K562 (cell line): Measurements from ENCODE around the gene SZT2. TPM values are rescaled to one million over a fixed set of nuclear protein-coding genes. Genes with fewer than 3 reads are reported as not detected.
A peak's percentile ranks its signal among the peaks of the same experiment; 100 is the strongest.

ENCODE experiments used
- ATAC-seq: fragments of 200-7000 bp; cut with Tn5 transposase; 3 replicates; pipeline ENCODE4 v1.9.1; 2020; ENCODE audit warnings: moderate library complexity
- BruUV-seq: library from RNA; stranded (reverse); fragments of 400-500 nt; replicated peaks from 2 replicates; lab custom pipeline; 2021; lab: Mats Ljungman, UMichigan
- CTCF ChIA-PET: fragments of 300-600 bp; formaldehyde crosslinking; extraction: SDS; loops from one replicate; lab custom pipeline; 2021; ENCODE audit warnings: low intra/inter-chr PET ratio; lab: Yijun Ruan, JAX
- POLR2A ChIA-PET: fragments of 300-600, 350-650 bp; sonication (Branson Sonifier 250); formaldehyde crosslinking; extraction: SDS; loops from one replicate; lab custom pipeline; 2021; ENCODE audit warnings: antibody characterized with exemption, inconsistent platforms; lab: Yijun Ruan, JAX
- DNase-seq, 4 experiments: peaks; one replicate each; pipeline versions ENCODE4 v3.0.0 to v3.0.0-alpha.2; 2011 to 2018; ENCODE audit warnings: low spot score in 3 of 4, mixed read lengths in 3 of 4; ENCODE audit errors: extremely low read depth in 1 of 4
- FAIRE-seq: peaks from 2 replicates; lab custom pipeline; 2011; peaks lifted over from hg19 to GRCh38; lab: Jason Lieb, UNC
- H2AFZ ChIP-seq: 2 replicates; pipeline ENCODE4 v1.6.0; 2011; ENCODE audit warnings: low read depth, low read length, control low read depth, inconsistent platforms
- H3K27ac ChIP-seq: fragments of 200-600 bp; 3 replicates; pipeline ENCODE4 v1.8.0; 2011; ENCODE audit warnings: low read depth, mild to moderate bottlenecking, control low read depth, inconsistent platforms, low read length, moderate library complexity, mixed read lengths; ENCODE audit errors: extremely low read depth
- H3K27me3 ChIP-seq, 2 experiments: fragments of 300-600 bp in 1 of 2; 2 replicates in 1 of 2; 3 replicates in 1 of 2; pipeline versions ENCODE4 v1.6.0 to v1.8.0; 2011; ENCODE audit warnings: inconsistent platforms in 2 of 2, low read length in 2 of 2, mild to moderate bottlenecking in 1 of 2, mixed read lengths in 1 of 2, moderate library complexity in 1 of 2; ENCODE audit not compliant: control insufficient read depth in 2 of 2, insufficient read depth in 2 of 2
- H3K36me3 ChIP-seq: fragments of 300-600 bp; 3 replicates; pipeline ENCODE4 v1.8.0; 2011; ENCODE audit warnings: mild to moderate bottlenecking, low read length, inconsistent platforms; ENCODE audit not compliant: control insufficient read depth, insufficient read depth
- H3K4me1 ChIP-seq, 2 experiments: fragments of 200-600 bp in 1 of 2; replicated peaks in 1 of 2; 2 replicates in 1 of 2; 3 replicates in 1 of 2; pipeline versions ENCODE4 v1.5.1 to v1.8.0; 2011; ENCODE audit warnings: inconsistent platforms in 2 of 2, low read length in 2 of 2, mild to moderate bottlenecking in 1 of 2, mixed read lengths in 1 of 2, moderate library complexity in 1 of 2; ENCODE audit not compliant: control insufficient read depth in 2 of 2, insufficient read depth in 2 of 2
- H3K4me2 ChIP-seq: 2 replicates; pipeline ENCODE4 v1.6.1; 2011; ENCODE audit warnings: low read length, control low read depth, inconsistent platforms, mixed read lengths; ENCODE audit not compliant: insufficient read depth
- H3K4me3 ChIP-seq: fragments of 200-600 bp; sonication (generic), shearing (Covaris generic); 2 replicates; pipeline ENCODE4 v1.5.1; 2016; ENCODE audit warnings: control low read depth, inconsistent platforms
- H3K79me2 ChIP-seq: fragments of 200-600 bp; 3 replicates; pipeline ENCODE4 v1.8.0; 2011; ENCODE audit warnings: low read length, inconsistent platforms; ENCODE audit not compliant: control insufficient read depth, insufficient read depth
- H3K9ac ChIP-seq, 2 experiments: 2 replicates each; pipeline versions ENCODE4 v1.6.0 to v1.6.1; 2011; ENCODE audit warnings: low read depth in 2 of 2, low read length in 2 of 2, control low read depth in 1 of 2, inconsistent platforms in 1 of 2, mild to moderate bottlenecking in 1 of 2, mixed read lengths in 1 of 2; ENCODE audit not compliant: insufficient read depth in 1 of 2
- H3K9me1 ChIP-seq: one replicate; pipeline ENCODE4 v1.6.0; 2011; ENCODE audit warnings: inconsistent platforms, mild to moderate bottlenecking, low read length, moderate library complexity; ENCODE audit not compliant: control insufficient read depth, insufficient read depth
- H3K9me3 ChIP-seq: replicated peaks from 2 replicates; pipeline ENCODE4 v1.5.1; 2011; ENCODE audit warnings: low read depth, low read length, inconsistent platforms; ENCODE audit not compliant: control insufficient read depth, insufficient read depth
- H4K20me1 ChIP-seq: replicated peaks from 2 replicates; pipeline ENCODE4 v1.6.1; 2011; ENCODE audit warnings: low read length, inconsistent platforms, mixed read lengths; ENCODE audit not compliant: control insufficient read depth, insufficient read depth
- HMG20B ChIP-seq: fragments of 250-450 bp; sonication (Bioruptor Pico); IDR thresholded peaks from 2 replicates; pipeline ENCODE4 v1.5.0; 2021; ENCODE audit warnings: mild to moderate bottlenecking
- RBM25 ChIP-seq: fragments of 200-400 bp; formaldehyde crosslinking; IDR thresholded peaks from 2 replicates; pipeline ENCODE4 v1.6.1; 2018; ENCODE audit warnings: low read length, low read depth, moderate library complexity; ENCODE audit not compliant: severe bottlenecking
- TGIF2 ChIP-seq: sonication (generic); formaldehyde crosslinking; IDR thresholded peaks from 2 replicates; pipeline ENCODE4 v1.8.1; 2022; ENCODE audit warnings: mild to moderate bottlenecking, missing genetic modification reagents, moderate library complexity
- YY1 ChIP-seq, 3 experiments: IDR thresholded peaks; 2 replicates each; pipeline ENCODE4 v1.6.1; 2011; ENCODE audit warnings: low read length in 2 of 3, mild to moderate bottlenecking in 2 of 3, moderate library complexity in 2 of 3, borderline replicate concordance in 1 of 3, control low read depth in 1 of 3, low read depth in 1 of 3; ENCODE audit not compliant: insufficient read depth in 3 of 3, insufficient replicate concordance in 2 of 3, control insufficient read depth in 1 of 3, insufficient read length in 1 of 3; ENCODE audit errors: extremely low read depth in 1 of 3
- WGBS: fragments of 100-300 bp; shearing (Covaris generic); methylation state at CpG from one replicate; pipeline ENCODE4 v1.1.6; 2016; ENCODE audit warnings: low coverage, mixed read lengths; ENCODE audit not compliant: insufficient coverage; ENCODE audit errors: missing lambda C conversion rate; 5-methylcytosine and 5-hydroxymethylcytosine counted together
- in situ Hi-C: fragments of 300-500 bp; cut with MboI; formaldehyde crosslinking; loops from 4 replicates; pipeline ENCODE4 v1.15.0; 2018; ENCODE audit warnings: inconsistent platforms, mixed read lengths
- intact Hi-C: fragments of 100-400 bp; cut with micrococcal nuclease; formaldehyde crosslinking; loops from 2 replicates; pipeline ENCODE4 v1.14.2; 2022
- polyA plus RNA-seq, 8 experiments: library from polyadenylated mRNA; depleted of rRNA in 4 of 8; stranded (reverse) in 5 of 8; unstranded in 3 of 8; fragments of >200 nt; fragmentation: Nextera tagmentation in 2 of 8; fragmentation: Illumina TruSeq in 1 of 8; extraction: Ambion mirVana in 2 of 8; extraction: Trizol in 1 of 8; gene quantifications; 2 replicates each; pipeline versions ENCODE4 v1.2.1 to v1.2.3, GENCODE V29; 2011 to 2014; ENCODE audit warnings: inconsistent platforms in 1 of 8, missing spikeins in 1 of 8
- total RNA-seq, 7 experiments: library from RNA; depleted of rRNA in 6 of 7; stranded (reverse); fragments of >200 nt in 6 of 7; fragmentation: Illumina TruSeq in 2 of 7; extraction: Trizol in 2 of 7; gene quantifications; 2 replicates each; pipeline versions ENCODE4 v1.2.1 to v1.2.3, GENCODE V29; 2011 to 2021; ENCODE audit warnings: low replicate concordance in 1 of 7
- TF ChIP-seq, protein P1 (sequence below), 2 experiments: fragments of 450-650 bp in 1 of 2; IDR thresholded peaks; 2 replicates each; pipeline ENCODE4 v1.6.1; 2011 to 2017; ENCODE audit warnings: low read depth in 2 of 2, antibody characterized with exemption in 1 of 2, borderline replicate concordance in 1 of 2, low read length in 1 of 2, mild to moderate bottlenecking in 1 of 2, mixed read lengths in 1 of 2; ENCODE audit not compliant: control insufficient read depth in 1 of 2
- TF ChIP-seq, protein P2 (sequence below), 2 experiments: fragments of 450-650 bp; formaldehyde crosslinking in 1 of 2; IDR thresholded peaks; 2 replicates each; pipeline versions ENCODE4 v1.4.0 to v1.6.1; 2014 to 2020; ENCODE audit warnings: mild to moderate bottlenecking in 2 of 2, borderline replicate concordance in 1 of 2, low read depth in 1 of 2

Gene SZT2
- total and polyA plus RNA-seq, 9 of the 15 experiments (the other 6 are each of a cell fraction or from before 2014, with no cell fraction given) = 0.88 to 31.0 (median 12.8) TPM

DNA sequence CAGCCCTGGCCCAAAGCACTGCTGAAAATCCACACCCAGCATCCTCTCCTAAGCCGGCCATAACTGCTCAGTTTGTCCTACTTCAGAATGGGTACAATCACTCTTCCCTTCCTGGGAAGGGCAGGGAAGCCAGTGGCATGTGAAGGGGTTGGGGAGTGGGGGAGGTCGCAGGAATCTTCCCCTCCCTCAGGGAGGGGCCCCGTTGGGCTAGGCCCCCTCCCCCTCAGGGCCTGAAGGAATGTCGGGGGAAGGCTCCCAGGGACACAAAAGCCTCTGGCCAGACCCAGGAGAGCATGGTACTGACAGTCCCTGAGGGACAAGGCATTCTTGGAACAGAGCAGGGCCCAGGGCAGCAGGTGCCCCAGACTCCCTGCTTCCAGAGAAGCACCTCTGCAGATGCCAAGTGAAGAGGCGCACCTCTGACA lies 23.1 kb upstream of the SZT2 start:
- WGBS = 11% methylated on average over 5 of the region's 5 CpGs
- H3K27ac ChIP-seq = peak overlapping the region; percentile 89
- peak overlapping the region; percentile 93 for H3K4me2 ChIP-seq
- ATAC-seq (no peak), DNase-seq (peak in 2 of 4 experiments; percentile 47 to 50), FAIRE-seq (no peak)
- ChIA-PET CTCF (no interaction called here), POLR2A (interaction anchor here (0.6 to 1.6 kb wide), 3 partner anchors 9 to 16 kb away, joined by 4 to 5 read pairs (median 5); no protein-coding TSS in a partner anchor)
- H3K79me2 ChIP-seq = peaks cover 43% of the 10 kb centered on the region
- H3K9me1 ChIP-seq = peaks cover 12% of the 10 kb centered on the region
- peak overlapping the region; percentile 76 to 97 for H3K9ac ChIP-seq
- intact Hi-C loops (no loop called here), in situ Hi-C loops (no loop called here)
- H2AFZ ChIP-seq = peak overlapping the region; percentile 78; the same call in 1 of the 2 replicates
- peaks cover 31 to 45% of the 10 kb centered on the region in 2 experiments for H3K4me1 ChIP-seq
- H3K4me3 ChIP-seq = peak overlapping the region; percentile 64
- H3K36me3 ChIP-seq = peaks cover 44% of the 10 kb centered on the region
- BruUV-seq = no TSS peak
- H3K27me3 ChIP-seq = no peaks in the 10 kb centered on the region
- peaks cover 10% of the 10 kb centered on the region for H4K20me1 ChIP-seq
- no peaks in the 10 kb centered on the region for H3K9me3 ChIP-seq
- TF ChIP-seq, protein P1, sequence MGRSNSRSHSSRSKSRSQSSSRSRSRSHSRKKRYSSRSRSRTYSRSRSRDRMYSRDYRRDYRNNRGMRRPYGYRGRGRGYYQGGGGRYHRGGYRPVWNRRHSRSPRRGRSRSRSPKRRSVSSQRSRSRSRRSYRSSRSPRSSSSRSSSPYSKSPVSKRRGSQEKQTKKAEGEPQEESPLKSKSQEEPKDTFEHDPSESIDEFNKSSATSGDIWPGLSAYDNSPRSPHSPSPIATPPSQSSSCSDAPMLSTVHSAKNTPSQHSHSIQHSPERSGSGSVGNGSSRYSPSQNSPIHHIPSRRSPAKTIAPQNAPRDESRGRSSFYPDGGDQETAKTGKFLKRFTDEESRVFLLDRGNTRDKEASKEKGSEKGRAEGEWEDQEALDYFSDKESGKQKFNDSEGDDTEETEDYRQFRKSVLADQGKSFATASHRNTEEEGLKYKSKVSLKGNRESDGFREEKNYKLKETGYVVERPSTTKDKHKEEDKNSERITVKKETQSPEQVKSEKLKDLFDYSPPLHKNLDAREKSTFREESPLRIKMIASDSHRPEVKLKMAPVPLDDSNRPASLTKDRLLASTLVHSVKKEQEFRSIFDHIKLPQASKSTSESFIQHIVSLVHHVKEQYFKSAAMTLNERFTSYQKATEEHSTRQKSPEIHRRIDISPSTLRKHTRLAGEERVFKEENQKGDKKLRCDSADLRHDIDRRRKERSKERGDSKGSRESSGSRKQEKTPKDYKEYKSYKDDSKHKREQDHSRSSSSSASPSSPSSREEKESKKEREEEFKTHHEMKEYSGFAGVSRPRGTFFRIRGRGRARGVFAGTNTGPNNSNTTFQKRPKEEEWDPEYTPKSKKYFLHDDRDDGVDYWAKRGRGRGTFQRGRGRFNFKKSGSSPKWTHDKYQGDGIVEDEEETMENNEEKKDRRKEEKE (IDR thresholded peaks at IDR 0.05; ENCODE audit: borderline replicate concordance in 1 of 2, control insufficient read depth in 1 of 2, low read depth in 2 of 2, low read length in 1 of 2) = no peak
- 0 out of 2 replicates have a peak, but pooled peaks have one; percentile 35 for TF ChIP-seq TGIF2 (CRISPR knock-in tag)
- peak; percentile 26 for TF ChIP-seq RBM25
- no peak for TF ChIP-seq HMG20B
- TF ChIP-seq YY1 (IDR thresholded peaks at IDR 0.05; ENCODE audit: borderline replicate concordance in 1 of 3, control insufficient read depth in 1 of 3, extremely low read depth in 1 of 3, insufficient read depth in 3 of 3, insufficient read length in 1 of 3, insufficient replicate concordance in 2 of 3, low read depth in 1 of 3, low read length in 2 of 3) = peak in 1 of 3 experiments; percentile 16
- TF ChIP-seq, protein P2, sequence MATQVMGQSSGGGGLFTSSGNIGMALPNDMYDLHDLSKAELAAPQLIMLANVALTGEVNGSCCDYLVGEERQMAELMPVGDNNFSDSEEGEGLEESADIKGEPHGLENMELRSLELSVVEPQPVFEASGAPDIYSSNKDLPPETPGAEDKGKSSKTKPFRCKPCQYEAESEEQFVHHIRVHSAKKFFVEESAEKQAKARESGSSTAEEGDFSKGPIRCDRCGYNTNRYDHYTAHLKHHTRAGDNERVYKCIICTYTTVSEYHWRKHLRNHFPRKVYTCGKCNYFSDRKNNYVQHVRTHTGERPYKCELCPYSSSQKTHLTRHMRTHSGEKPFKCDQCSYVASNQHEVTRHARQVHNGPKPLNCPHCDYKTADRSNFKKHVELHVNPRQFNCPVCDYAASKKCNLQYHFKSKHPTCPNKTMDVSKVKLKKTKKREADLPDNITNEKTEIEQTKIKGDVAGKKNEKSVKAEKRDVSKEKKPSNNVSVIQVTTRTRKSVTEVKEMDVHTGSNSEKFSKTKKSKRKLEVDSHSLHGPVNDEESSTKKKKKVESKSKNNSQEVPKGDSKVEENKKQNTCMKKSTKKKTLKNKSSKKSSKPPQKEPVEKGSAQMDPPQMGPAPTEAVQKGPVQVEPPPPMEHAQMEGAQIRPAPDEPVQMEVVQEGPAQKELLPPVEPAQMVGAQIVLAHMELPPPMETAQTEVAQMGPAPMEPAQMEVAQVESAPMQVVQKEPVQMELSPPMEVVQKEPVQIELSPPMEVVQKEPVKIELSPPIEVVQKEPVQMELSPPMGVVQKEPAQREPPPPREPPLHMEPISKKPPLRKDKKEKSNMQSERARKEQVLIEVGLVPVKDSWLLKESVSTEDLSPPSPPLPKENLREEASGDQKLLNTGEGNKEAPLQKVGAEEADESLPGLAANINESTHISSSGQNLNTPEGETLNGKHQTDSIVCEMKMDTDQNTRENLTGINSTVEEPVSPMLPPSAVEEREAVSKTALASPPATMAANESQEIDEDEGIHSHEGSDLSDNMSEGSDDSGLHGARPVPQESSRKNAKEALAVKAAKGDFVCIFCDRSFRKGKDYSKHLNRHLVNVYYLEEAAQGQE (IDR thresholded peaks at IDR 0.05; ENCODE audit: borderline replicate concordance) = no peak
- TF ChIP-seq, protein P2 (CRISPR knock-in tag; IDR thresholded peaks at IDR 0.05; ENCODE audit: low read depth) = no peak
